Duodenal mucosa (tissue), 2 donors: ENCODE data around the gene HPSE2.

Experiments
- H3K27ac ChIP-seq: one replicate; pipeline ENCODE4 v1.7.0; 2013; ENCODE audit warnings: low read depth, low read length
- H3K27me3 ChIP-seq, 2 donors: one replicate each; pipeline ENCODE4 v1.7.0; 2013; ENCODE audit warnings: low read length in 2 of 2, control low read depth in 1 of 2; ENCODE audit not compliant: insufficient read depth in 2 of 2, control insufficient read depth in 1 of 2
- H3K36me3 ChIP-seq, 2 donors: one replicate each; pipeline ENCODE4 v1.7.0; 2013; ENCODE audit warnings: low read length in 2 of 2, control low read depth in 1 of 2; ENCODE audit not compliant: insufficient read depth in 2 of 2, control insufficient read depth in 1 of 2
- H3K4me1 ChIP-seq, 2 donors: one replicate each; pipeline ENCODE4 v1.7.0; 2013; ENCODE audit warnings: low read length in 2 of 2, control low read depth in 1 of 2; ENCODE audit not compliant: insufficient read depth in 2 of 2, control insufficient read depth in 1 of 2
- H3K4me3 ChIP-seq, 2 donors: one replicate each; pipeline ENCODE4 v1.7.0; 2013; ENCODE audit warnings: low read length in 2 of 2, low read depth in 1 of 2
- H3K9ac ChIP-seq, 2 donors: one replicate each; pipeline ENCODE4 v1.7.0; 2013; ENCODE audit warnings: low read length in 2 of 2, low read depth in 1 of 2
- H3K9me3 ChIP-seq, 2 donors: one replicate each; pipeline ENCODE4 v1.7.0; 2013; ENCODE audit warnings: low read length in 2 of 2, control low read depth in 1 of 2; ENCODE audit not compliant: control insufficient read depth in 1 of 2

Gene HPSE2

DNA sequence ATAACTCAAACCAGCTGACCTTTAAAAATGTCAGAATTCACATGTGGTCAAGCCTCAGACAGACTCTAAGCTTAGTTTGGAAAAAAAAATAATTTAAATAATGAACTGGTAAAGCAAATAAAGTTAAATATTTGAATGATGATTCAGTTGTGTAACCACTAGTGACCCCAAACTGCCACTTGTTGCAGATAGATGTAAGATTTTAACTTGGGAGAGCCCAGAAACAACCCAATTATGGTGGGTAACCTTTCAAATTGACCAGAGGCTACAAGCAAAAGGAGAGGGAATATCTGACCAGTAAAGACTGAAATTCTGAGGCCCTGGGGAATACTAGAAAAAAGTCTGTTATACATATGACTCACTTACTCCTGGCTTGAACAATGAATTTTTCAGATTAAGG, 268.1 kb downstream of the HPSE2 start:
- H3K4me3 ChIP-seq, result no peak overlapping the region
- H3K27ac ChIP-seq, result no peak overlapping the region
- H3K9ac ChIP-seq, result no peak overlapping the region
- H3K4me1 ChIP-seq, result no peaks in the 10 kb centered on the region
- H3K36me3 ChIP-seq, result no peaks in the 10 kb centered on the region
- no peaks in the 10 kb centered on the region for H3K27me3 ChIP-seq
- H3K9me3 ChIP-seq, result no peaks in the 10 kb centered on the region

DNA sequence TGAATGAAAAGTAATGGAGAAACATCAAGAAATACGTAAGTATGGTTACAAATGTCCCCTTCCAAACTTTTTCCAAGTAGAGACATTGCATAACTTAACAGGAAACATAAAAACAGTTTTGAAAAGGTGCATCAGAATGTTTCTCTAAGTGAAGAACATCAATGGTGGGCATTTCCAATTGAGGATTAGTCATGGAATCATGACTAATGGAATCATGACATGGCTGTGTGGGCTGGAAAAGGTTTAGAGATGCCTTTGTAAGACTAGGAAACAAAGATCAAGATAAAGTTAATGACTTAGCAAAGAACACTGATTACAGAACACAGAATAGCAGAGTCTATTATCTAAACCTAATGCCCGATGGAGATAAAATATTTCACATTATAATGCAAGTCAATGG, 272.0 kb downstream of the HPSE2 start:
- Histone ChIP-seq H3K4me1 (no peaks in the 10 kb centered on the region), H3K9ac (no peak overlapping the region), H3K4me3 (no peak overlapping the region), H3K27ac (no peak overlapping the region), H3K36me3 (no peaks in the 10 kb centered on the region), H3K27me3 (no peaks in the 10 kb centered on the region), H3K9me3 (no peaks in the 10 kb centered on the region)

- no peak overlapping the region for H3K27ac ChIP-seq
- no peak overlapping the region for H3K9ac ChIP-seq
These were observed 276.3 kb downstream of the HPSE2 start for GRCh38 chr10:98959379-98959778.

GRCh38 chr10:98957801-98958200, 277.9 kb downstream of the HPSE2 start:
- Histone ChIP-seq H3K27ac (no peak overlapping the region), H3K9ac (no peak overlapping the region), H3K27me3 (no peaks in the 10 kb centered on the region), H3K4me3 (no peak overlapping the region), H3K9me3 (no peaks in the 10 kb centered on the region), H3K4me1 (no peaks in the 10 kb centered on the region), H3K36me3 (no peaks in the 10 kb centered on the region)

More at GRCh38 chr10:98959379-98959778, 276.3 kb downstream of the HPSE2 start:
- no peak overlapping the region for H3K4me3 ChIP-seq
- no peaks in the 10 kb centered on the region for H3K4me1 ChIP-seq
- no peaks in the 10 kb centered on the region for H3K27me3 ChIP-seq
- no peaks in the 10 kb centered on the region for H3K36me3 ChIP-seq
- H3K9me3 ChIP-seq, result no peaks in the 10 kb centered on the region

DNA sequence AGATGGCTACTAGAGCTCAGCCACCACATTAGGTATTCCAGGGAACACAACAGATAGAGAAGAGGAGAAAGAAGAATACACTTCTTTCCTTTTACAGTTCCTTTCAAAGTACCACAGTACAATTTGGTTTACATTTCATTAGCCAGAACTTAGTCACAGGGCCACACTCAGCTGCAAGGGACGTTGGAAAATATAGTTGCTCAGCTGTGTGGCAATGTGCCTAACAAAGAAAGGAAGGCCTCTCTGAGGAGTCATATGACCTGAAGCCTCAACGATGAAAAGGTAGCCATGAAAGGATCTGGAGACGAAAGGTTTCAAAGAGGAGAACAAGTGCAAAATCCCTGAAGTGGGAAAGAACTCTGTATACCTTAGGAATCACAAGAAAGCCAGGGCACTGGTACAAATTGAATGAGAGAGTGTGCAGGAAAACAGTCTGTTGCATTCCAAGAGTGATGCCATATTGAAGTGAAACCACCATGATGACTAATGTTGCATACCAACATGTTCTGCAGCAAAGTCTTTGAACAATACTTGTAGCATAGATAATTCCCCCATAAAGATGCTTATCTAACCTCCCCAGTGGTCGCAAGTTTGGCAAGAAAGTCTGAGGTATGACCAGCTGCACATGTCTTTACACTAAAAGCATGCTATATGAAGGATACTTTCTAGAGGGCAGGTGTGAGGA, 278.9 kb downstream of the HPSE2 start:
- Histone ChIP-seq H3K36me3 (no peaks in the 10 kb centered on the region), H3K27ac (no peak overlapping the region), H3K4me1 (no peaks in the 10 kb centered on the region), H3K27me3 (no peaks in the 10 kb centered on the region), H3K4me3 (no peak overlapping the region), H3K9me3 (no peaks in the 10 kb centered on the region), H3K9ac (no peak overlapping the region)

DNA sequence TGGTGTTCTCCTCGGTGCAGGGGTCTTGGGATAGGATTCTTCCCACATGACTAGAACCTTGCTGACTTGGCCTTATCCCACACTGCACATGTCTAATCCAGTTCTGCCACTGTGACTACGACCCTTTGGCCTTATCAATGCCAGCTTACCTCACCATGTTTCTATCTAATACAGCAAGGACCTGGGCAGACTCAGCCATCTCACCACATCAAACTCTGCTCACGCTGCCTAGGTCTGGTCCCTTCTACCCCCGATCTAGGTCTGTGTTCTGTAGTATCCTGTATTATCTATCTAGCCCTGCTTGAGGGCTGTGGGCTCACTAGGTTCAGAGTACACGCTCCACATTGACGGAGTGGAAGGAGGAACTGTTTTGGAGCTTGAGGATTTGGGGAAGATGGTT, 282.4 kb downstream of the HPSE2 start:
- H3K36me3 ChIP-seq, result no peaks in the 10 kb centered on the region
- no peak overlapping the region for H3K9ac ChIP-seq
- no peaks in the 10 kb centered on the region for H3K4me1 ChIP-seq
- H3K9me3 ChIP-seq, result no peaks in the 10 kb centered on the region
- no peak overlapping the region for H3K4me3 ChIP-seq
- H3K27ac ChIP-seq, result no peak overlapping the region
- no peaks in the 10 kb centered on the region for H3K27me3 ChIP-seq

DNA sequence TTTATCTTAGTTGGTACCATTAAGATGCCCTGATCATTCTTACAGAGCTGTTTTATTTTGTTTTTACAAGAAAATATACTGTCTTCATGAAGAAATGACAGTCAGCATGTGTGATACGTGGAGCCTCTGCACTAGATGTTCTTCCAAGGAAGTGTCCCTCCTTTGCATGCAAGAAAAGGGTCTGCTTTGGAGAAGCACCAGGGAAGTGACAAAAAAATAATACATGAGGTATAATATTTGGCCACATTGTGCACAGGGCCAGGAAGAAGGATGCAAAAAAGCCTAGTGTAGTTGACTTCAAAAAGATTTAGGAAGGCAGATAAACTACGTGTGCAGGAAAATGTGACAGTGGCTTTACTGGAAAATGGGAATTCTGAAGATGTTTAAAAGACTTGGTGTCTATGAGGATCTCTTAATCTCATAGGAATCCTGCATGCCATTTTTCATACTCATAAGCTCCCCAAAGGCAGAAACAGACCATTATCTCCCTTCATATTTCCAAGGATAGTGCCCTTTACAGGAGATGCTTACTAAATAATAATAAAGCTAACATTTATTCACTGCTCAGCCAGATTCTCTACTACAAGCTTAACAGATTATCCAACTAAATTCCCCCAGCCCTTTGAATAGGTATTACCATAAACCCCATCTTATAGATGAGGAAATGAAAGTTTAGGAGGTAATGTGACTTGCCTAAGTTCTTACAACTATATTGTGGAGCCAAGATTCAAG, 284.2 kb downstream of the HPSE2 start:
- Histone ChIP-seq H3K27me3 (no peaks in the 10 kb centered on the region), H3K27ac (no peak overlapping the region), H3K9ac (no peak overlapping the region), H3K4me1 (no peaks in the 10 kb centered on the region), H3K4me3 (no peak overlapping the region), H3K9me3 (no peaks in the 10 kb centered on the region), H3K36me3 (no peaks in the 10 kb centered on the region)

DNA sequence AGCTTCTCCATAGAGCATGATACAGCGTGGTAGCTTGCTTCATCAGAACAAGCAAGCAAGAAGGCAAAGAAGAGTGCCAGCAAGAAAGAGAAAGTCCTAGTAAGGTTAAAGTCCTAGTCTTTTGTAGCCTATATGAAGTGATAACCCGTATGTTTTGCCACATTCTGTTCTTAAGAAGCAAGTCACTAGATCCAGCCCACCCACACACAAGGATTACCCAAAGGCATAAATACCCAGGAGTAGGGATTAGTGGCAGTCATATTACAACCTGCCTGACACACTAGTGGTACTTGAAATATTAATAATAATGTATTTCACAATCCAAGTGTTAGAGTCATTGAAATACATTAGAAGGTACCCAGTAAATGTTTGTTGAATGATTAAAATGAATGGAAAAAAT, 285.5 kb downstream of the HPSE2 start:
- no peak overlapping the region for H3K4me3 ChIP-seq
- H3K36me3 ChIP-seq, result no peaks in the 10 kb centered on the region
- no peak overlapping the region for H3K9ac ChIP-seq
- H3K4me1 ChIP-seq, result no peaks in the 10 kb centered on the region
- H3K27ac ChIP-seq, result no peak overlapping the region
- no peaks in the 10 kb centered on the region for H3K9me3 ChIP-seq
- H3K27me3 ChIP-seq, result no peaks in the 10 kb centered on the region

- Histone ChIP-seq H3K9ac (no peak overlapping the region), H3K27me3 (no peaks in the 10 kb centered on the region), H3K9me3 (no peaks in the 10 kb centered on the region), H3K4me3 (no peak overlapping the region), H3K36me3 (no peaks in the 10 kb centered on the region), H3K27ac (no peak overlapping the region), H3K4me1 (no peaks in the 10 kb centered on the region)
These were observed 286.3 kb downstream of the HPSE2 start for GRCh38 chr10:98949306-98949705.

GRCh38 chr10:98943681-98944080, 292.0 kb downstream of the HPSE2 start:
- Histone ChIP-seq H3K4me3 (no peak overlapping the region), H3K4me1 (no peaks in the 10 kb centered on the region), H3K27me3 (no peaks in the 10 kb centered on the region), H3K9me3 (no peaks in the 10 kb centered on the region), H3K27ac (no peak overlapping the region), H3K36me3 (no peaks in the 10 kb centered on the region), H3K9ac (no peak overlapping the region)
